ENCODE data around the gene TGFB1I1.
"Not testable (repeated sequence)": the region's sequence is repeated elsewhere in the genome, so short reads cannot be mapped to it uniquely, and the experiment has no call there.

Gene TGFB1I1

GRCh38 chr16:31472709-31473203, 804 bp downstream of the TGFB1I1 start:
- DNase-seq = no peak

GRCh38 chr16:31473264-31473984, 1.5 kb downstream of the TGFB1I1 start:
- no peak for DNase-seq

GRCh38 chr16:31474173-31474714, 2.3 kb downstream of the TGFB1I1 start:
- no peak for DNase-seq

GRCh38 chr16:31474773-31475738, 3.1 kb downstream of the TGFB1I1 start:
- DNase-seq = no peak

GRCh38 chr16:31475946-31476302, 4.0 kb downstream of the TGFB1I1 start:
- DNase-seq = no peak

GRCh38 chr16:31476303-31477219, 4.6 kb downstream of the TGFB1I1 start:
- peak; percentile 84 to 93 for DNase-seq

- DNase-seq = peak; percentile 23 to 30
These were observed 5.6 kb downstream of the TGFB1I1 start for GRCh38 chr16:31477220-31478216.

- no peak for DNase-seq
These were observed 7.0 kb downstream of the TGFB1I1 start for GRCh38 chr16:31478956-31479355.

GRCh38 chr16:31479751-31480150, 7.8 kb downstream of the TGFB1I1 start:
- no peak for DNase-seq

GRCh38 chr16:31480851-31481536, 9.0 kb downstream of the TGFB1I1 start:
- no peak for DNase-seq

- no peak for DNase-seq
These were observed 11.1 kb downstream of the TGFB1I1 start, which contains the start of gene SLC5A2 for GRCh38 chr16:31483081-31483480. Gene SLC5A2, plus strand, starts transcription at chr16:31483123. Its CDS starts 14 bp downstream, at chr16:31483137.

- not testable (repeated sequence) for DNase-seq
These were observed 12.1 kb downstream of the TGFB1I1 start for GRCh38 chr16:31484048-31484447.

GRCh38 chr16:31484491-31485171, 12.7 kb downstream of the TGFB1I1 start:
- no peak for DNase-seq

GRCh38 chr16:31485571-31485970, 13.6 kb downstream of the TGFB1I1 start:
- DNase-seq = no peak

- DNase-seq = no peak
These were observed 14.1 kb downstream of the TGFB1I1 start for GRCh38 chr16:31486045-31486444.

- no peak for DNase-seq
These were observed 15.2 kb downstream of the TGFB1I1 start for GRCh38 chr16:31487071-31487719.

- peak; percentile 53 to 66 for DNase-seq
These were observed 15.9 kb downstream of the TGFB1I1 start for GRCh38 chr16:31487720-31488467.

Data from stimulated activated CD4-positive, alpha-beta T cell treated with anti-CD3 and anti-CD28 coated beads, Interleukin-4, amount 100 ng/mL, for 4 hours (primary cell).